Measurements from ENCODE around the gene CCNB2.
A peak's percentile ranks its signal among the peaks of the same experiment; 100 is the strongest.

CCNB2 gene

DNA sequence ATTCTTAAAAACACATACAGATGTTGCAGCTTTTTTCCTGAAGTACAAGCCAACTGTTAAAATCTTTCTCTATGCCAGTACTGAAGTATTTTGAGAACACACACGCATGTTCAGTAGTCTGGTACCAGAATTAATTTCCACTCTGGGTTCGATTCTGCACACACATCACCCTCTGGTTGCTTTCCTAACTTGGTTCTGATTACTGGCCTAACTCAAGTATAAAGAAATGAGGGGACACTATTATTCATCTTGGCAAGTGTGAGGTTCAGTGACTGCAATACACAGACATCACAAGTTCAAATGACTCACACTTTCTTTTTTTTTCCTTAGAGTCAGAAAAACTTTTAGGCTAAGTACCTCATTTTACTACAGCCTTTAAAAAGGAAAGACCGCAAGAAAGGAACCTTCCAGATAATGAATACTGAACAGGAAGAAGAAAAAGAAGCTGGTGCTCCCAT is 64.3 kb downstream of the CCNB2 start:
- DNase-seq, result peak; percentile 42

DNA sequence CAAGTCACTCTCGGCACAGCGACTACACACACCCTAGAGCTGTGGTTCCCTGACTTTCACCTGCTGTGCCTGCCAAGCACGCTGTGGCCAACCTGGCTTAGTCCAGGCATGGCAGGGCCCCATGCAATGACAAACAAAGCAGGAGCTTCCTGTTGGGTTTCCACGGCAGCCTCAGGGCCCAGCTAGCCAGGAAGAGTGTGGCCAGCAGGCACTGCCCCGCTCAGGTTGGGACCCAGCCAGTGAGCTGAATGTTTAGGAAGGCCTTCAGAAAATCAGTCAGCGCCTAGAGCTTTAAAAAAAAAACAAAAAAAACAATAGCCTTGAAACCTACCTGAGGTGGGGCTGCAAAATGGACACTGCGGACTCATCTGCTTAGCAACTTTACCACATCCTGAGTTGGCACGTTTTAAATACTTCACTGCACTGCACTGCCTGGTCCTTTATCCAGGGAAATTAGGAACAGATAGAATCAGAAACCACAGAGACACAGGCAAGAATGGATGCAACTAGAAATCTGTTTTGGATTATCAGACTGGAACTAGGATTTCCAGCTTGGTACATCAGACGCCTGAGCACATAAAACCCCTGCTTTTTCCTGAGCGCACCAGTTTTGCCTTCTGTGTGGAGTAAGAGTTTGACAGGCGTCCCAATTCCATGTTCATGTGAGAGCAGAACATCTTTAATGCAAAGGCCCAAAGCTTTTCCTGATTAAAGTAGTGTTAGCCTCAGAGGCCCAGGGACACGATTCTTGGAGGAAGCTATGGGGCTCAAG is 65.5 kb downstream of the CCNB2 start:
- no peak for DNase-seq

DNA sequence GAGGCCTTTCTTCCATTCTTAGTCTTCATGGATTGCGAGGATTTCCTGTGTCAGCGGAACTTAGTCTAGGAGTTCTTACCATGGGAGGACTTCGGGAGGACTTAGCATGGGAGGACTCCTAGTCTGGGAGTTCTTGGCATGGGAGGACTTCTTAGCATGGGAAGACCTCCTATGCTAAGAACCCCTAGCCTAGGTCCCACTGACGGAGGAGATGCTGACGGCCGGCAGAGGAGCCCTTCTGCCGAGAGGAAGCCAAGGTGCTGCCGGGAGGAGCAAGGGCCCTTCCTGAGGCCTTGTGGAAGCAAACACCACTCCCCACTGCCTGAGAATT is 66.1 kb downstream of the CCNB2 start:
- no peak for DNase-seq

DNA sequence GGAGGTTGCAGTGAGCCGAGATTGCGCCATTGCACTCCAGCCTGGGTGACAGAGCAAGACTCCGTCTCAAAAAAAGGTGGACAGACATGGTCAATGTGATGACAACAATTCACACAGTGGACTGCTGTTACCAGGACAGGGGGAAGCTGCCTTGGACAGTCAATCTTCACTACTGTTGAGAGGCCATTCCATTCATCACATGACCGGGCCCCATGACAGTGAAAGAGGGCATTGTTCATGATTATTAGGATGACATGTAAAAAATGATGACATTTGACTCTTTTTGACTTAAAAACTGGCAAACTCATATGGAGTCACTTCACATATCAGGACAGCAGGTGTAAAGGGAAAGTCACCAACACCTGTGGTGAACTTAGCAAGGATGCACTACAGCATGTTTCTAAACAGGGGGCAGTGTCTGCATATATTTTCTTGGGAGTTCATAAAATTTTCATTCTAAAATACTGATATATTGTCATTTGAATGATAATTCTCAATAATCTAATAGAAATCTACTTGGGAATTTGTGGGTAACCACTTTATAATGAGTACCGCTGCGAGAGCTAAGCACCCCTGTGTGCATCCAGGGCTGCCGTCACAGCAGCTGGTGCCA is 67.4 kb downstream of the CCNB2 start:
- DNase-seq, result no peak

DNA sequence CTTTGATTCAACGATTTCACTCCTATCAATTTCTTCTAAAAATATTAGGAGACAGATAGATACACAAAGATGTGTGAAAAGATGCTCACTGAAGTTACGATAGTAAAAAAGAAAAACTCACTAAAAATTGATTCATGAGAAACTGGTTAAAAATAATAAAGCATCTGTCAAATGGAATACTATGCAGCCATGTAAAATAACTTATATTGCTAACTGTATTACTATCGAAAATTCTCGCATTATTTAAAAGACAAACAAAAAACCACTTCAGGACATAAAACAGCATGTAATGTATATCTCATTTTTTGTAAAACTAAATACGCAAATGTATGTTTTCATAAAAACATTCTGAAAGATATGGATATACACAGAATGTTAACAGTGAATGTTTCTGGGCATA is 68.2 kb downstream of the CCNB2 start:
- DNase-seq, result no peak

DNA sequence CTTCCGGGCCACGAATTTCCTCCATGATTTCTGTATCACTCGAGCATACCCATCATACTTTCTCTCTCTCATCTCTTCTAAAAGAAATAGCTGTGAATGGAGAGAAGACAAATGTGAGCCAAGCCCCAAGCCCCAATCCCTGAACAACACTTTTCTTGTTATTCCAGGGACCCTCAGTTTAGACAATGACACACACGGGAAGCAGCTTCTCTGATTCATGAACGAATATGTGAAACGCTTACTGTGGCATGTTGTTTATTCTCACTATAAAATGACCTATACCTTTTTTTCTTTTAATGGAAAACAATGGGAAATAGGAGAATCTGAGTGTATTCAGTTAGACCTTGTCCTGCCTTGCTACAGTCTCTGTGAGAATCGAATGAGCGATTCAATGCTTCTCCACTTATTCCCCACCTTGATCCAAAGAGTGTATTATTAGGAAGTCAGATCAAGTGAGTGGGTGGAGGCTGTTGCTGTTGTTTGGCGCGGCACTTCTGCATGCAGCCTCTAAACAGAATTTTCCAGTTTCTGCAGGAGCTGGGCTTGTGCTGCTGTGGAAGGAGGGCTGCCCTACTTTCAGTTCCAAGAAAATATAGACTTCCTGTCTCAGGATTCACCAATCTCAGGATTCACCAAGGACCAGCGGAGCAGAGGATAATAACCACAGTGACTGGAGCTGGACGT is 69.3 kb downstream of the CCNB2 start:
- no peak for DNase-seq
